Parietal lobe (tissue), 2 donors: ENCODE measurements around the gene CCL3. TPM values are rescaled to one million over a fixed set of nuclear protein-coding genes. Genes with fewer than 3 reads are reported as not detected.

Experiments
- small RNA-seq: library from RNA; depleted of rRNA; stranded (forward); fragments of <200 nt; gene quantifications from one replicate; pipeline ENCODE3, GENCODE V24; 2014; ENCODE audit warnings: low replicate concordance
- total RNA-seq: library from RNA; depleted of rRNA; stranded (reverse); fragments of >200 nt; gene quantifications from one replicate; pipeline ENCODE4 v1.2.3, GENCODE V29; 2014

Gene CCL3
- 2.8 TPM for total RNA-seq

DNA sequence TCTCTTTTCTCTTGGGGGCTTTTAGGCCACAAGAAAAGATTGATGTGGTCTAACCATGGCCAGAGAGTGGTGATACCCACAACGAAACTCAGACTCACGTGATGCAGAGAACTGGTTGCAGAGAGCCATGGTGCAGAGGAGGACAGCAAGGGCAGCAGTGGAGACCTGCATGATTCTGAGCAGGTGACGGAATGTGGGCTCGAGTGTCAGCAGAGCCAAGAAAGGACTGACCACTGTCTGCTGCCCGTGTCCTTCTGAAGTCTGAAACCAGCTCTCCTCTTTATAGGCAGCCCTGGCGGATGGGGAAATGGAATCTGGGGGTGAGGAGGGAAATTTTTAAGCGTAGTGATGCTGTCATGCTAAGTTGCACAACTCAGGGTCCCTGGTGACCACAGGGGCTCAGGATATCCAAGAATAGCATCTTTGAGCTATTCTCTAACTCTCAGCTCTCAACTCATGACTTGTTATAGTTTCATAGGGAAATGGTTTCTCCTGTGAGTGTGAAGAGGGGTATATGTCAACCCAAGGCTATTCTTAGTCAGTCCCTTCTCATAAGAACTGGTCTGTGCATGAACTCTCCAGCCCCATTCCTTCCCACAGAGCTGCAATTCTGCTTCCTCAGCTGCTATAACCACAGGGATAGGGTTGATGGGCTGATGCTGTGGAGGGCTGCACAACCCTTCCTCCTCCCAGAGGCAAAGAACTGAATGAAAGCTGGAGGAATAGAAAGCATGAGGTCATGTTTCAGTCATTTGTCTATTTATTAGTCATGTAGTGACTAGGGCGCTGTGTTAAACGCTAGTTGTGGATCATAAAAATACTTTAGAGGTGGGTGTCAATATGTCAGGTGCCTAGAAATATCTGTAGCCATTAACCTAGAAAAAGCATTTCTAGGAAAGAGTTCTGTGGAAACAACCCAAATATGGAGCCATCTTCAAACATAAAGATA, at the start of gene CCL3:
Gene CCL3, minus strand, starts transcription at position 256 of the 949 bp plus-strand sequence. Its CDS starts 85 bp downstream, at position 171.

DNA sequence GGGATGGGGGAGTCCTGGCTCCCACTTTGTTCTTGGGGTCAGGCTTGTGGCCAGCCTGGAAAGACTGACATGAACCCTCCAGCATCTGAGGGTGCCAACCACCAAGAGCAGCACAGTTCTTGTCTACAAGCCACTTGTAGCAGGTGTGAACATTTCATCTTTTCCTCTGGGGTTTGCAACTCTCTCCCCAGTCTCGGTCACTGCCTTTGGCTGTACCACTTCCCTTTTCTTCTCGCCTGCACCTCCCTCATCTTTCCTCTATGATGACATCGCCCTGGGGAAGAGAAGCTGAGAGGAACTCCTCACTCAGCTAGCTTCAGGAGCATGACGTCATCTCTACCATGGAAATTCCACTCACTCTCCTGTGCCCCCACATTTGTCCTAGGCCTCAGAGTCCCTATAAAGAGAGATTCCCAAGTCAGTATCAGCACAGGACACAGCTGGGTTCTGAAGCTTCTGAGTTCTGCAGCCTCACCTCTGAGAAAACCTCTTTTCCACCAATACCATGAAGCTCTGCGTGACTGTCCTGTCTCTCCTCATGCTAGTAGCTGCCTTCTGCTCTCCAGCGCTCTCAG, 13.5 kb upstream of the CCL3 start, which contains the start of gene CCL4:
Gene CCL4, plus strand, starts transcription at position 427 of the 575 bp plus-strand sequence. Its CDS starts 79 bp downstream, at position 506.

DNA sequence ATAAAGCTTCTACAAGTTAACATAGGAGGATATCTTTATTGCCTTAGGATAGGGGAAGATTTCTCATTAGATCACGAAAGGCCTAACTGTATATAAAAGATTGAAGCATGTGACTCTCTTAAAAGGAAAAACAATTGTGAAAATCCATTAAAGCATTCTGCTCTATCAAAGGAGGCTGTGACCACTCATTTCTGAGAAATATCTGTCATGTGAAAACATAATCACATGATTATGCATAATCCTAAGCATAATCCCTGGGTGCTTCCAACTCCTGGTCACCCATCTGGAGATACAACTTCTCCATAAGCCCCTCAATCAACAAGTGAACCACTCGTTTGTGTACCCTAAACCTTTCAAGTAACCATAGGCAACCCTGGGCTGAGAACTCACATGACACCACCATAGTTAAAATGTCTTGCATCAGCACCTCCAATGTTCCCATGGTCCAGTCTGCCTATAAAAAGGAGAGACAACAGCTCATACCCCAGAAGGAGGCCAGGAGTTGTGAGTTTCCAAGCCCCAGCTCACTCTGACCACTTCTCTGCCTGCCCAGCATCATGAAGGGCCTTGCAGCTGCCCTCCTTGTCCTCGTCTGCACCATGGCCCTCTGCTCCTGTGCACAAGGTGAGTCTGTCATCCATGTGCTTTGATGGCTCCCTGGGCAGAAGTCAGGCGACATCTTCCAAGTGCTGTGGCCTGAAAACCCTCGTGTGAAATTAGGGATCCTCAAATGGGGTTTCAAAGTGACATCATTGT, 26.0 kb downstream of the CCL3 start, which contains the start of gene CCL18:
Gene CCL18, plus strand, starts transcription at position 487 of the 756 bp plus-strand sequence. Its CDS starts 71 bp downstream, at position 558.

Small RNA genes lying within 50 kb of the gene (small RNA-seq; reads per million reads assigned to genes)
- gene RN7SL301P: not detected

Other genes starting within 250 kb of the CCL3 start
- gene HEATR9, start 221.3 kb downstream of the CCL3 start, total RNA-seq: not detected
- gene CCL5, start 209.8 kb downstream of the CCL3 start, total RNA-seq: not detected
- gene RDM1, start 159.4 kb downstream of the CCL3 start, total RNA-seq: 0.94 TPM
- gene LYZL6, start 146.4 kb downstream of the CCL3 start, total RNA-seq: not detected
- not detected for gene CCL16, start 108.6 kb downstream of the CCL3 start, total RNA-seq
- not detected for gene CCL14, start 103.4 kb downstream of the CCL3 start, total RNA-seq
- gene CCL15, start 88.6 kb downstream of the CCL3 start, total RNA-seq: not detected
- gene CCL23, start 72.2 kb downstream of the CCL3 start, total RNA-seq: not detected
- gene CCL18, start 25.9 kb downstream of the CCL3 start, total RNA-seq: not detected
- gene CCL4, start 13.7 kb upstream of the CCL3 start, total RNA-seq: 2.8 TPM
- 13.5 TPM for gene TBC1D3B, start 86.5 kb upstream of the CCL3 start, total RNA-seq
- 2.2 TPM for gene CCL3L1, start 106.6 kb upstream of the CCL3 start, total RNA-seq
- gene CCL4L2, start 120.9 kb upstream of the CCL3 start, total RNA-seq: 1.6 TPM
- not detected for gene TBC1D3I, start 174.4 kb upstream of the CCL3 start, total RNA-seq
- gene TBC1D3G, start 233.7 kb upstream of the CCL3 start, total RNA-seq: not detected